GM18508 (cell line): Measurements from ENCODE around the gene SH3BGRL.

Source experiments
- ATAC-seq: cut with Tn5 transposase; IDR thresholded peaks from one replicate; pipeline ENCODE4 v1.9.1; 2021; ENCODE audit warnings: moderate number of reproducible peaks; ENCODE audit not compliant: insufficient read depth, unreplicated experiment

The SH3BGRL gene

DNA sequence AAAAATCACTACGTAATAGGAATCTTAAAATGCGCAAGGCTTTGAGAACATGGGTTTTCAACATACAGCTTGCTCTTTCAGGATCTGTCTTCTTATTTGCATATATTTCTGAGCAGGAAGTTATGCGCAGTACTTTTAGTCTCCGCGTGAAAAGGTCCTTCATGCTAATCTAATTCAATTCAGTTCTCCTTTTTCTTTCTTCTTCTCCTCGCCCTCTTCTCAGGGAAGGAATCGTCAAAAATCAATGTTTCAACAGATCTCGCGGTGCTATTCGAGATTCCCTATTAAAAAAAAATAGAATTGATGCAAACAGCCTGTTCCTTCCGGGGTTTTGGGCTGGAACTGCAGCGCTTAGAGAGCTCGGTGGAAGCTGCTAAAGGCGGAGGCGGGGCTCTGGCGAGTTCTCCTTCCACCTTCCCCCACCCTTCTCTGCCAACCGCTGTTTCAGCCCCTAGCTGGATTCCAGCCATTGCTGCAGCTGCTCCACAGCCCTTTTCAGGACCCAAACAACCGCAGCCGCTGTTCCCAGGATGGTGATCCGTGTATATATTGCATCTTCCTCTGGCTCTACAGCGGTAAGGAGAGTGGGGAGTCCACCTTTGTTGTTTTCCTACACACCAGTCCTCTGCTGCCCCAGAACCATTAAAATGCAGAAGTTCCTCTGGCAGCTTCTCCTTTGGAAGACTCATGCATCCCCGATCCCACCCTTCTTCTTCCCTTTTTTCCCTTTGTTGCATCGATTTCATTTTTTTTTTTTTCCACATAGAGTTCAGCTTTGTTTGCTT is at the start of gene SH3BGRL, which contains the start of gene HMGN5:
Gene SH3BGRL (plus strand): TSS at position 432 of the 785 bp plus-strand sequence. CDS start 99 bp downstream, at position 531.
Gene HMGN5 (minus strand): TSS at position 243 of the 785 bp plus-strand sequence. CDS start 80,364 bp downstream, outside the sequence.
- ATAC-seq = peak; percentile 73

DNA sequence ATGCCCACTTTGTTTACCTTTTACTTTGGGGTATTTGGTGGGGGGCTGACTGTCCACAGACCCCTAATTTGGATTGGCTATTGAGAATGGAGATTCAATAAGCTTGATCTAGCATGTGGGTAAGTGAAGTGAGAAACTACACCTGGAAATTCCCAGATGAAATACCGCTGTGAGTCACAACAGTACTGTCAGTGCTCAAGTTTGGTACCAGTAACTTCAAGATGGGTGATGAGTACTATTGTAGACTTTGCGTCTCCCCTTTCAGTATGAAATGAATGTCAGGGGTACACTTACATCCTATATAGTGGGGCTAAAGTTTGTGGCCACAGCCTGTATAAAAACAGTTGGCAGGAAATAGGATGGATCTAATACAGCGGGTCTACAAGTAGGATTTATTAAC is 33.5 kb upstream of the SH3BGRL start:
- ATAC-seq = no peak

- ATAC-seq = peak; percentile 79
Observed at GRCh38 chrX:81174286-81174685, 27.6 kb upstream of the SH3BGRL start.

GRCh38 chrX:81195259-81195658 is 6.6 kb upstream of the SH3BGRL start:
- ATAC-seq = no peak

GRCh38 chrX:81195712-81196111 is 6.2 kb upstream of the SH3BGRL start:
- ATAC-seq = peak; percentile 96

DNA sequence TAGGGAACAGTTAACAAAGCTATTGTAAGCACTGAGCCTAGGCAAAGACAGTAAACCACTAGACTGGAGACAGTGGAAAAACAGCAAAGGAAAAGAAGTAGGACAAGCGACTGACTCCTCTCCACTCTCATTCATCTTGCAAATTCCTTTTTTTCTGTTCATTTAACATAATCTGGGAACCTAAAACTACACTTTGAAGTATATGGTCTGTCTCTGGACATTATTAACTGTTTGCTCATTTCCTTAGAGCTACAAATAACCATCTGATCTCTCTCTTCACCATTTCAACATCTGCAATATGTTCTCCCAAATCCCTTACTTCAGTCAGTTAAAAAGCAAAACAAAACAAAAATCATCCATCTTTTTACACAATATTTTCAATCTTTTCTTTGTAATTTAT is 831 bp upstream of the SH3BGRL start:
- no peak for ATAC-seq

- no peak for ATAC-seq
Observed at GRCh38 chrX:81202456-81202819, 536 bp downstream of the SH3BGRL start.

- no peak for ATAC-seq
Observed at GRCh38 chrX:81202943-81203342, 1.0 kb downstream of the SH3BGRL start.

- no peak for ATAC-seq
Observed at GRCh38 chrX:81205551-81205950, 3.6 kb downstream of the SH3BGRL start.

DNA sequence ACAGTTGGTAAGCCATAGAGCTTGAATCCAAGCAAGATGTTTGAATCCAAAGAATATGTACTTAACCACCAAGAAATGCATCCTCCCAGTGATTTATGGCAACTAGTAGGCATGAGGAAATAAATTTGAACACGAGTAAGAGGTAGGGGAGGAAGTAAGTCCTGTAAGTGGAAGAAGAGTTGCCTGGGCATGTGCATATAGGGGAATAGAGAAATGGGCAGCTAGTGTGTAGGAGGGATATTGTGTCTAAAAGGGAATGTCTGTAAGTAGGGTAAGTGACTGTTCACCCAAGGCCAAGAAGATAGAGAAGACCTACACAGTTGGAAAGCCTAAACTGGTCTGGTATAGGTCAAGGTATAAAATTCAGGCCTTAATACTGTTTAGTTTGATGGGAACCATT is 4.6 kb downstream of the SH3BGRL start:
- no peak for ATAC-seq

DNA sequence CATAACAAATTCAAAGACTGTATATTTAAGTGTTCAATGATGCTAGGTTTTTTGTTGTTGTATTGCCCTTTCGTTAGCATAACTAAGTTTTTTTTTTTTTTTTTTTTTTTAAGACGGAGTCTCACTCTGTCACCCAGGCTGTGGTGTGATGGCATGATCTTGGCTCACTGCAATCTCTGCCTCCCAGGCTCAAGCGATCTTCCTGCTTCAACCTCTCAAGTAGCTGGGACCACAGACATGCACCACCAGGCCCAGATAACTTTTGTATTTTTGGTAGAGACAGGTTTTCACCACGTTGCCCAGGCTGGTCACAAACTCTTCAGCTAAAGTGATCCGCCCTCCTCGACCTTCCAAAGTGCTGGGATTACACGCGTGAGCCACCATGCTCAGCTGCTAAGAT is 7.0 kb downstream of the SH3BGRL start:
- no peak for ATAC-seq

DNA sequence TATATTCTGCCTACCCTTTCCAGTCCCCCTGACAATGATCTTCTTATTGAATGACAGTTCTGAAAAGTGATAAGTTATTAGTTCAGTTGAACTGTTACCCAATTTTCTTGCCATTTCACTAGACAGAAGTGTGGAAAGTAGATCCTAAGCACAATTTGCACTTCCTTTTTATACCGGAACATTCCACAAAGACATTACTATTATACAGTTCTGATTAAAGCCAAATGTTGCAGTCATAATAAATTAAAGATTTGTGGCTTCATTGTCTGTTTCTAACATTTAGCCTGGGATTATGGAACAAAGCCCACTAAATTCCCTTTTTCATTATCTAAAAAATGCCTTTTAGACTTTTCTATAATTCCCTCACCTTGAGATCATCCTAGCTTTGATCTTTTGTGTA is 13.8 kb downstream of the SH3BGRL start:
- ATAC-seq = no peak

DNA sequence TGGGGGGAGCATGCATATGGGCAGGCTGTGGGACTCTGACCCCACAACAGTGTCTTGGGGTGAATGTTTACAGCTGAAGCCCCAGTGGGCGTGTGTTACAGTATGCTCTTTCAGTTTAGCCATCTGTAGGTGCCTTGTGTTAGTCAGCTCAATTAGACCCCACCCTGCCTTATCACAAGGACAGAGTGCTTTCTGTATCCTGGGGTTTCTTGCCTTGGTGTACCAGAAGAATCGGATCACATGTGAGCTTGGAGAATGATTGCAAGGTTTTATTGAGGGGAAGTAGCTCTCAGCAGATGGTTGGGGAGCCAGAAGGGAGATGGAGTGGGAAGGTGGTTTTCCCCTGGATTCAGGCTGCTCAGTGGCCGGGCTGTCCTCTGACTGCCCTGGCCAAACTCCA is 27.3 kb downstream of the SH3BGRL start:
- ATAC-seq = no peak

- no peak for ATAC-seq
Observed at GRCh38 chrX:81229901-81230300, 28.0 kb downstream of the SH3BGRL start.

DNA sequence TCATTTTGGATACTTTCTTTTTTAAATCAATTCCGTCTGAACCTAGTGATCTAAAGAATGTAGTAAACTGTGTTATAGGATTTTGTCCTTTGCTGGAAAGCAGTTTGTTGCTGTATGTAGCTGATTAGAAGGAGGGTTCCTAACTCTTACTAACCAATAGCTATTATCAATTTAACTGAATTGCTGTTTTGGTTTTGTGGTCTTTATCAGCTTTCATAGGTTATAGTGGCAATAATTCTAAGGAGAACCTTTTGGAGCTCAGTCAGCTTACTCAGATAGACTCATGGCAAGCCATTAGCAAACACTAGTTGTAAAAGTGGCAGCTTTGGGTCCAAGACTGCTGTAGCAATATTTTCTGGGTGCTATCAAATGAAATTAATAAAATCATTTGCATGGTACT is 29.6 kb downstream of the SH3BGRL start:
- ATAC-seq = no peak

DNA sequence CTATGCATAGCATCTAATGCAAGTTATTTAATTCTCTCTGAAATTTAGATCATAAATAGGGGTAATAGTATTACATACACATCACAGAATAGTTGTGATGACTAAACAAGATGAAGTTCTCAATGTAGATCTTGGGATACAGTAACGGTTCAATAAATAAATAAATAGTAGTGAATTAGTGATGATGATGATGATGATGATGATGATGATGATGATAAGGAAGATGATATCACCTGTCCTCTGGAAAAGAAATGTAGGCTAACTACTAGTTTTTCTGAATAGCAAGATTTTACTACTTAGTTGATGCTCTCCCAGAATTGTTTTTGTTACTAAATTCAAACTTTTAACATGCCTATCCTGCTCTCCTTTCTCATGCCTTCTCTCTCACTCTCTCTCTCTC is 30.3 kb downstream of the SH3BGRL start:
- ATAC-seq = no peak

- no peak for ATAC-seq
Observed at GRCh38 chrX:81237516-81237915, 35.6 kb downstream of the SH3BGRL start.

DNA sequence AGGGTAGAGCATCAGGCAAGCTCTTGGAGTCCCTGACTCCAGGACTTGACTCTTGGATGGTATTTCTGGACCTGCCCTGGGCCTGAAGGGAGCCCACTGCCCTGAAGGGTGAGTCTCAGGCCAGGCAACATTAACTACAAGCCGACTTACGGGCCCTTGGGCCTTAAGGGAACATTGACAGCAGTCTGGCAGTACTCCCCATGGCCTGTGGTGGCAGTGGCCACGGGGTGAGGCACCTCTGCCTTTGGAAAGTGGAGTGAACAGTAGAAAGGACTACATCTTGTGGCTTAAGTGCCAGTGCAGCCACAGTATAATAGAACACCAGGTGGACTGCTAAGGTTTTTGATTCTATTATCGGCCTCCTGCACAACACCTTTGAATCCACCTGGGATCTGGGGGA is 36.3 kb downstream of the SH3BGRL start:
- ATAC-seq = no peak

DNA sequence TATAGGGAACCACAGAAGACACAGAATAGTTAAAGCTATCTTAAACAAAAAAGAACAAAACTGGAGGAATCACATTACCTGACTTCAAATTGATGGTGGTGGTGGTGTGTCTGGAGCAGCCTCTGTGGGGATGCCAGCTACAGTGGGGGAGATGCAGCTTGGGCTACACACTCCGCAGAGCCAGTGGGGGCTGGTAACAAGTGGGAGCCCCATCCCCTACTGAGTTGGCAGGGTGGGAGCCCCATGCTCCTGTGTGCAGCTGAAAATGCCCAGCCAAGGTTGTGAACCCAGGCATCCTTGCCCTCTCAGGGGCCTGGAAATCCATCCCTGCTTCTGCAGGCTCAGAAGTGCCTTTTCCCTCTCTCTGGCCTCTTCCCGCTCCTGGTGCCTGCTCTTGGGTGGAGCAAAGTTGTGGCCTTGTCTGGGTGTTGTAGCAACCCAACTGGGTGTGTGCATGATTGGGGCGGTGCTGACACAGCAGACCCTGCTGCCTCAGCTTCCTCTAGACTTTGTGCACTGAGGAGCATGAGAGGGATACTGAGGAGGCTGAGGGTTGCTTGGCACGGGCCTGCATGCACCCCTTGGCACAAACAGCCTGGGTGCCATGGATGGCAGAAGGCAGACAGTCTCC is 38.9 kb downstream of the SH3BGRL start:
- ATAC-seq = no peak

DNA sequence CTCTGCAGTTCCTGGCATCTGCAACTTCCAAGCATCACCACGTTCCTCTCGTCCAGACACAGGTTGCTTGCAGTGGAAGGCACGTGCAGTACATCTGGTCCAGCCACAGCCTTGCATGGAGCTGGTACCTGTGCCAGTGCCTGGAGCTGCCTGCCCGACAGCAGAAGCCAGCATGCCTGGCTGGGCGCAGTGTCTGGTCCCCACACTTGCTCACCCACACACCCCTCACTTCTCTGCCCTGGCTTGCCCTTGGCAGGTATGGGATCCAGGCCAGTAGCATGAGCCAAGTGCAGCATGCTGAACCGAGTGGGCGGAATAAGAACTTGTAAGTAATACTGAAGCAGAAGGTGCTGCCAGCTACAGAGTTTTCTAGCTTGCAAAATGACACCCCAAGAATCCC is 39.9 kb downstream of the SH3BGRL start:
- no peak for ATAC-seq

GRCh38 chrX:81255876-81256275 is 54.0 kb downstream of the SH3BGRL start:
- ATAC-seq = no peak

- no peak for ATAC-seq
Observed at GRCh38 chrX:81257817-81258216, 55.9 kb downstream of the SH3BGRL start.
